Measurements from ENCODE around the gene ADGRL3. TPM values are rescaled to one million over a fixed set of nuclear protein-coding genes. Genes with fewer than 3 reads are reported as not detected.
"Not testable (repeated sequence)": the region's sequence is repeated elsewhere in the genome, so short reads cannot be mapped to it uniquely, and the experiment has no call there.

Gene ADGRL3
- total and polyA plus RNA-seq, 4 donors, result 0.07 to 1.7 (median 0.82) TPM

GRCh38 chr4:61507091-61507490 is 307.0 kb downstream of the ADGRL3 start:
- Histone ChIP-seq H3K4me1 (ENCODE audit: control insufficient read depth in 4 of 4, insufficient read depth in 4 of 4, low read length in 3 of 4) (no peaks in the 10 kb centered on the region), H3K9me3 (ENCODE audit: control insufficient read depth in 4 of 4, low read length in 3 of 4) (peaks cover 0 to 3% (median 0%) of the 10 kb centered on the region in 4 donors), H3K4me3 (ENCODE audit: low read depth in 1 of 3, low read length in 3 of 3) (no peak overlapping the region), H3K36me3 (ENCODE audit: control insufficient read depth in 4 of 4, insufficient read depth in 3 of 4, low read depth in 1 of 4, low read length in 3 of 4) (no peaks in the 10 kb centered on the region), H3K27me3 (ENCODE audit: control insufficient read depth in 4 of 4, insufficient read depth in 4 of 4, low read length in 3 of 4) (no peaks in the 10 kb centered on the region), H3K27ac (ENCODE audit: low read depth in 1 of 2, low read length in 2 of 2) (no peak overlapping the region), H3K9ac (ENCODE audit: low read depth in 1 of 2, low read length in 2 of 2) (no peak overlapping the region)
- DNase-seq (ENCODE audit: low spot score), result no peak
- 56% methylated on average over 2 of the region's 2 CpGs for WGBS
- TF ChIP-seq HNF4A (conservative IDR thresholded peaks at IDR 0.05) (no peak), FOXA2 (IDR thresholded peaks at IDR 0.05) (no peak), HNF4G (IDR thresholded peaks at IDR 0.05) (no peak), FOXA1 (IDR thresholded peaks at IDR 0.05) (no peak), TAF1 (conservative IDR thresholded peaks at IDR 0.05) (no peak), RAD21 (IDR thresholded peaks at IDR 0.05) (no peak)

- H3K4me3 ChIP-seq (ENCODE audit: low read depth in 1 of 3, low read length in 3 of 3); H3K36me3 ChIP-seq (ENCODE audit: control insufficient read depth in 4 of 4, insufficient read depth in 3 of 4, low read depth in 1 of 4, low read length in 3 of 4); H3K27me3 ChIP-seq (ENCODE audit: control insufficient read depth in 4 of 4, insufficient read depth in 4 of 4, low read length in 3 of 4); H3K4me1 ChIP-seq (ENCODE audit: control insufficient read depth in 4 of 4, insufficient read depth in 4 of 4, low read length in 3 of 4); H3K27ac ChIP-seq (ENCODE audit: low read depth in 1 of 2, low read length in 2 of 2); H3K9me3 ChIP-seq (ENCODE audit: control insufficient read depth in 4 of 4, low read length in 3 of 4); DNase-seq (ENCODE audit: low spot score); H3K9ac ChIP-seq (ENCODE audit: low read depth in 1 of 2, low read length in 2 of 2): not testable (repeated sequence)
- WGBS, result 95% methylated on average over 3 of the region's 3 CpGs
Observed at GRCh38 chr4:61509721-61510241, 309.7 kb downstream of the ADGRL3 start.

- no peaks in the 10 kb centered on the region for H3K36me3 ChIP-seq (ENCODE audit: control insufficient read depth in 4 of 4, insufficient read depth in 3 of 4, low read depth in 1 of 4, low read length in 3 of 4)
- 67% methylated on average over 2 of the region's 2 CpGs for WGBS
- no peak overlapping the region for H3K27ac ChIP-seq (ENCODE audit: low read depth in 1 of 2, low read length in 2 of 2)
- DNase-seq (ENCODE audit: low spot score), result no peak
- H3K4me3 ChIP-seq (ENCODE audit: low read depth in 1 of 3, low read length in 3 of 3), result no peak overlapping the region
- H3K27me3 ChIP-seq (ENCODE audit: control insufficient read depth in 4 of 4, insufficient read depth in 4 of 4, low read length in 3 of 4), result no peaks in the 10 kb centered on the region
- H3K9me3 ChIP-seq (ENCODE audit: control insufficient read depth in 4 of 4, low read length in 3 of 4), result peaks cover 0 to 3% (median 0%) of the 10 kb centered on the region in 4 donors
- no peak overlapping the region for H3K9ac ChIP-seq (ENCODE audit: low read depth in 1 of 2, low read length in 2 of 2)
- no peaks in the 10 kb centered on the region for H3K4me1 ChIP-seq (ENCODE audit: control insufficient read depth in 4 of 4, insufficient read depth in 4 of 4, low read length in 3 of 4)
- no peak for TF ChIP-seq RAD21 (IDR thresholded peaks at IDR 0.05)
- no peak for TF ChIP-seq REST (IDR thresholded peaks at IDR 0.05)
- no peak for TF ChIP-seq HNF4G (IDR thresholded peaks at IDR 0.05)
- TF ChIP-seq FOXA1 (IDR thresholded peaks at IDR 0.05), result no peak
- TF ChIP-seq FOXA2 (IDR thresholded peaks at IDR 0.05), result no peak
- TF ChIP-seq NR2F2 (IDR thresholded peaks at IDR 0.05), result no peak
- TF ChIP-seq ZBTB33 (IDR thresholded peaks at IDR 0.05), result no peak
- no peak for TF ChIP-seq GABPA (IDR thresholded peaks at IDR 0.05 in 1 of 2, conservative IDR thresholded peaks at IDR 0.05 in 1 of 2)
- no peak for TF ChIP-seq RXRA (IDR thresholded peaks at IDR 0.05)
- TF ChIP-seq ATF3 (IDR thresholded peaks at IDR 0.05), result no peak
- no peak for TF ChIP-seq JUND (IDR thresholded peaks at IDR 0.05)
- TF ChIP-seq HNF4A (conservative IDR thresholded peaks at IDR 0.05), result no peak
- TF ChIP-seq TAF1 (conservative IDR thresholded peaks at IDR 0.05), result no peak
- no peak for TF ChIP-seq SP1 (IDR thresholded peaks at IDR 0.05)
- no peak for TF ChIP-seq YY1 (IDR thresholded peaks at IDR 0.05)
- no peak for TF ChIP-seq EGR1 (IDR thresholded peaks at IDR 0.05; ENCODE audit: low read depth in 2 of 2)
- TF ChIP-seq CTCF (IDR thresholded peaks at IDR 0.05; ENCODE audit: low read depth, low read length, missing input control), result no peak
Observed at GRCh38 chr4:61511716-61512488, 311.8 kb downstream of the ADGRL3 start.

All from liver (tissue), 9 donors.